ENCODE data around the gene NLGN1.

Gene NLGN1

DNA sequence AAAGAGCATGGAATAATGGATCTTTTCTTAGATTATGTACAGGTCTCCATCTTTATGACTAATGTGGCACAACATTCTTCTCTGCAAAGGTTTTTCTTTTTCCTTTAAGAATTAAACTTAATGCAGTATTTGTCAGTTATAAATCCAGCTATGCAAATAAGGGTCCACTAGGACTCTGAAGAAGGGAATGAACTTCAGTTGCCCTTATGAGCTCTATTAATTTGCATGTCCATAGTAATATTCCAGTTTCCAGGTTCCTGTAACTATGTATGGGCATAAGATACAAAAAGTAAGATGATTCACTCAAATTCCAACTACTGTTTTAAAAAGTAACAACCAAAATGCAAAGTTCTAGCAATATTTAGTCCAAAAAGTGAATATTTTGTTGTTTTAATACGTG is 337.4 kb downstream of the NLGN1 start:
- peaks cover 8% of the 10 kb centered on the region for H3K4me1 ChIP-seq (ENCODE audit: control insufficient read depth, insufficient read depth, low read length)
- H3K4me3 ChIP-seq (ENCODE audit: low read depth, low read length) = no peak overlapping the region
- no peaks in the 10 kb centered on the region for H3K9me3 ChIP-seq (ENCODE audit: control insufficient read depth, insufficient read depth, low read length)
- no peak overlapping the region for H3K9ac ChIP-seq (ENCODE audit: low read depth, low read length)
- no peaks in the 10 kb centered on the region for H3K27me3 ChIP-seq (ENCODE audit: control insufficient read depth, insufficient read depth, low read length)
- H3K36me3 ChIP-seq (ENCODE audit: control insufficient read depth, insufficient read depth, low read length) = no peaks in the 10 kb centered on the region

DNA sequence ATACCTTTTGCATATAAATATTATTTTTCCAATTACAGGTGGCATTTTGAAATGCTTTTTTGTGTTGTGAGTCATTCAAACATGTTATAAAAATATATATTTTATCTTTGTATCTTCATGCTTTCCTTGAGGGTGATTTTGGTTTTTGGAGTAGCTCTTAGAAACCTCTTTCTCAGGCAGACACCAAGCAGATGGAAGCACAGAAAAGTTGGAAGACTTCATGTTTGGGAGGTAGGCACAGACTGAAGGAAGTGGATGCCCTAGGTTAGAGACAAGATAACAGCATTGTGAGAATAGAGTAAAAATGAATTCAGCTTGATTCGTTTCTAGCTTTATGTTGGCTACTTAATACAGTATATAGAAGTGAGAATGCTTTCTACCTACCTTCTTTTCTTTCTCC is 338.3 kb downstream of the NLGN1 start:
- H3K9ac ChIP-seq (ENCODE audit: low read depth, low read length) = no peak overlapping the region
- no peaks in the 10 kb centered on the region for H3K36me3 ChIP-seq (ENCODE audit: control insufficient read depth, insufficient read depth, low read length)
- no peak overlapping the region for H3K4me3 ChIP-seq (ENCODE audit: low read depth, low read length)
- H3K4me1 ChIP-seq (ENCODE audit: control insufficient read depth, insufficient read depth, low read length) = peaks cover 8% of the 10 kb centered on the region
- H3K9me3 ChIP-seq (ENCODE audit: control insufficient read depth, insufficient read depth, low read length) = no peaks in the 10 kb centered on the region
- H3K27me3 ChIP-seq (ENCODE audit: control insufficient read depth, insufficient read depth, low read length) = no peaks in the 10 kb centered on the region

DNA sequence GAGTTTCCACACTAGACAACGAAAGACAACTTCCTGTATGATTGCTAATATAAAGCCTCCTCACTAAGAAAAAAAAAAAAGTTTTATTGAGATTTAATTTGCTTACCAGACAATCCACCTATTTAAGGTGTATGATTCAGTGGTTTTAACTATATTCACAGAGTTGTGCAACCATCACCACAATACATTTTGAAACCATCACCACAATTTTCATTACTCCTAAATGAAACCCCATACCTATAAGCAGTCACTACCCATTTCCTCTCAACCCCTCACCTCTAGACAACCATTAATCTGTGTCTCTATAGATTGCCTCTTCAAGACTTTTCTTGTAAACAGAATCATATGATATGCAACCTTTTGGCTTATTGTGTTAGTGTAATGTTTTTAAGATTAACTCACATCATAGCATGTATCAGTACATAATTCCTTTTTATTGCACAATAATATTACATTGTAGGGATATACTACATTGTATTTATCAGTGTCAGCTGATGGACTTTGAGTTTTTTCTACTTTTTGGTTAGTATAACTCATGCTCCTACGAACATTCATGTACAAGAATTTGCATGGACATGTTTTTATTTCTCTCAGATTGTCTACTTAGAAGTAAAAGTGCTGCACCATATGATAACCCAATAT is 339.7 kb downstream of the NLGN1 start:
- peaks cover 8% of the 10 kb centered on the region for H3K4me1 ChIP-seq (ENCODE audit: control insufficient read depth, insufficient read depth, low read length)
- H3K4me3 ChIP-seq (ENCODE audit: low read depth, low read length) = no peak overlapping the region
- no peaks in the 10 kb centered on the region for H3K36me3 ChIP-seq (ENCODE audit: control insufficient read depth, insufficient read depth, low read length)
- no peaks in the 10 kb centered on the region for H3K9me3 ChIP-seq (ENCODE audit: control insufficient read depth, insufficient read depth, low read length)
- no peak overlapping the region for H3K9ac ChIP-seq (ENCODE audit: low read depth, low read length)
- no peaks in the 10 kb centered on the region for H3K27me3 ChIP-seq (ENCODE audit: control insufficient read depth, insufficient read depth, low read length)

DNA sequence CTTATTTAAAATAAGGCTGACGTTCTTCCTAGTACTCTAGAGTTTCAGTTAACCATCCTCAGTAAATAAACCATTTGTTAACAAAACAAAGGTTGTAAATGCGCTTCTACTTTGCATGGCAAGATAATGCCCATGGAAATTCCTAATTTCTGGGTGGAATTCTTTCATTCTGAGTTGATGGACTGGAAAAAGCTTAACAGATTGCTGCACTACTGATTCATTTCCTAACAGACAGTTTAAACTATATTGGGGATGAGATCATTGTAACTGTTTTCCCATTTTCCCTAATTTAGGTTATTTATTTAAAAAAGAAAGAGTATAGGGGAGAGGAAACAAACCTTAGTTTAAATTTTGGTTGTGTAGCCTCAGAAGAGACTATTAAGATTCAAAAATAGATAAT is 342.2 kb downstream of the NLGN1 start:
- Histone ChIP-seq H3K4me1 (ENCODE audit: control insufficient read depth, insufficient read depth, low read length) (peaks cover 8% of the 10 kb centered on the region), H3K36me3 (ENCODE audit: control insufficient read depth, insufficient read depth, low read length) (no peaks in the 10 kb centered on the region), H3K9ac (ENCODE audit: low read depth, low read length) (no peak overlapping the region), H3K4me3 (ENCODE audit: low read depth, low read length) (no peak overlapping the region), H3K27me3 (ENCODE audit: control insufficient read depth, insufficient read depth, low read length) (no peaks in the 10 kb centered on the region), H3K9me3 (ENCODE audit: control insufficient read depth, insufficient read depth, low read length) (no peaks in the 10 kb centered on the region)

DNA sequence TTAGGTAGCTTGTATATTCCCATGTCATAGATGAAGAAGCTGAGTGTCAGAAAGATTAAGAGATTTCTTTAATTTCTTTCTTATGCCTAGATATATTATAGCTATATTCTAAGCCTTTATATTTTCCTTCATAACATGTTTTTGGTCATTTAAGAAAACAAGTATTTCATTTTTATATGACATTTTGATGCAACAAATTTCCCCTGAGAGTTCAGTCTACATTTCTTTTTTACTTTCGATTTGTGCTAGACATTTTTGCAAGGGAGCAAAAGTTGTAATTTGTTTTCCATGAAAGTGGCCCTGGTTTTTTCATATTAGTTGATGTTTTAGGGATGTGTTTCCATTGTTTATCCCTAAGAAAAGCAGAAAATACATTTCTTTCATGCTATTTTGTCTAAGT is 344.9 kb downstream of the NLGN1 start:
- Histone ChIP-seq H3K4me1 (ENCODE audit: control insufficient read depth, insufficient read depth, low read length) (peaks cover 8% of the 10 kb centered on the region), H3K4me3 (ENCODE audit: low read depth, low read length) (no peak overlapping the region), H3K9me3 (ENCODE audit: control insufficient read depth, insufficient read depth, low read length) (no peaks in the 10 kb centered on the region), H3K36me3 (ENCODE audit: control insufficient read depth, insufficient read depth, low read length) (no peaks in the 10 kb centered on the region), H3K27me3 (ENCODE audit: control insufficient read depth, insufficient read depth, low read length) (no peaks in the 10 kb centered on the region), H3K9ac (ENCODE audit: low read depth, low read length) (no peak overlapping the region)

DNA sequence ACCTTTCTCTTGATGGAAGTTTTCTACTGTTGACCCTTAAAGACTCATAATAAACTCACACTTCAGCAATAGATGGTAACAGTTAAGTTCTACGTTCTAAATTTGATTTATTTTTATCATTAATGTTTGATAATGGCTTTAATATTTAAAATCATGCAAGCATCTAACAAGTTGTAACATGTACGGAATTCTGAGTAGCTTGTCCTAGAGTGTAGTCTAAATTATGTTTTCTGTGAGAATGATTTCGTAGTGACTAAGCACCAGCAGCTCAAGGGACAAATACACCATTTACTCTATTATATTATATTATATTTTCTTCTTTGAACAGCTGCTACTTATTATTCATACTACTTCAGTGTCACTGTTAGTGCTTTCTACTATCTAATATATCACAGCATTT is 345.6 kb downstream of the NLGN1 start:
- Histone ChIP-seq H3K9me3 (ENCODE audit: control insufficient read depth, insufficient read depth, low read length) (no peaks in the 10 kb centered on the region), H3K9ac (ENCODE audit: low read depth, low read length) (no peak overlapping the region), H3K4me1 (ENCODE audit: control insufficient read depth, insufficient read depth, low read length) (peaks cover 8% of the 10 kb centered on the region), H3K4me3 (ENCODE audit: low read depth, low read length) (no peak overlapping the region), H3K27me3 (ENCODE audit: control insufficient read depth, insufficient read depth, low read length) (no peaks in the 10 kb centered on the region), H3K36me3 (ENCODE audit: control insufficient read depth, insufficient read depth, low read length) (no peaks in the 10 kb centered on the region)

DNA sequence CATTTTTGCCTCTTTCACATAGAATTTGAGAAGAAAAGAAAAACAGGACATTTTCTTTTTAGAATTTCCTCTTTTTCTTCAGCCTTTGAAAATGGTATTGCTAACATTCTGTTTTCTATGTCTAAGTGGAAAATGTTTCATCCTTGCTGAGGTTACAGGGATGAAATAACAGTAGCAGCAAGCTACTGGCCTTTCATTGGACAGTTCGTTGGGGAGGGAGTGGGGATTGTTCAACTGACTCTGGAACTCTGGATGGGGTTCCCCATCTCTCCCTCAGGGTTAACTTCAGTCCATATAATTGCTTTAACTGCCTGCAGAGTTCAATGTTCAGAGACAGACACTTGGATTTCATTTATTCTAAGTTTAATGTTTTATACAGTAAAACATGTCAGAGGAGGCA is 346.0 kb downstream of the NLGN1 start:
- Histone ChIP-seq H3K36me3 (ENCODE audit: control insufficient read depth, insufficient read depth, low read length) (no peaks in the 10 kb centered on the region), H3K9ac (ENCODE audit: low read depth, low read length) (no peak overlapping the region), H3K27me3 (ENCODE audit: control insufficient read depth, insufficient read depth, low read length) (no peaks in the 10 kb centered on the region), H3K9me3 (ENCODE audit: control insufficient read depth, insufficient read depth, low read length) (no peaks in the 10 kb centered on the region), H3K4me3 (ENCODE audit: low read depth, low read length) (no peak overlapping the region), H3K4me1 (ENCODE audit: control insufficient read depth, insufficient read depth, low read length) (peaks cover 8% of the 10 kb centered on the region)

DNA sequence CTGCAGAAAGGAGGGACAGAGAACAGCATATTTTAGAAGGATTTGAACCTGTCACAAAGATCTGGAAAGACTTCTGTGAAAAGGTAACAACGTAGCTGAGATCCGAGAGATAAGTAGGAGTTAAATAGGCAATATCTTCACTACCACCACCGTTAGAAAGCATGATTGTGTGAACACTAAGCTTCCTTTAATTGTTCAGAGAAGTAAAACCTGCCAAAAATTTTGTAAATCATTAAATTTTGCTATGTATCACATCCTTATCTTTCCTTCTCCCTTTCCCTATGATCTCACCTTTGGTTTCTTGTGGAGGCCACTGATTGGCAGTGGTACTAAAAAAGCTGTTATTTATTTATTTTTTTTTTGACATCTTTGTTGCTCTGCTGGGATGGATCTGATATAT is 346.9 kb downstream of the NLGN1 start:
- Histone ChIP-seq H3K9ac (ENCODE audit: low read depth, low read length) (no peak overlapping the region), H3K9me3 (ENCODE audit: control insufficient read depth, insufficient read depth, low read length) (no peaks in the 10 kb centered on the region), H3K4me3 (ENCODE audit: low read depth, low read length) (no peak overlapping the region), H3K27me3 (ENCODE audit: control insufficient read depth, insufficient read depth, low read length) (no peaks in the 10 kb centered on the region), H3K4me1 (ENCODE audit: control insufficient read depth, insufficient read depth, low read length) (peaks cover 3% of the 10 kb centered on the region), H3K36me3 (ENCODE audit: control insufficient read depth, insufficient read depth, low read length) (no peaks in the 10 kb centered on the region)

DNA sequence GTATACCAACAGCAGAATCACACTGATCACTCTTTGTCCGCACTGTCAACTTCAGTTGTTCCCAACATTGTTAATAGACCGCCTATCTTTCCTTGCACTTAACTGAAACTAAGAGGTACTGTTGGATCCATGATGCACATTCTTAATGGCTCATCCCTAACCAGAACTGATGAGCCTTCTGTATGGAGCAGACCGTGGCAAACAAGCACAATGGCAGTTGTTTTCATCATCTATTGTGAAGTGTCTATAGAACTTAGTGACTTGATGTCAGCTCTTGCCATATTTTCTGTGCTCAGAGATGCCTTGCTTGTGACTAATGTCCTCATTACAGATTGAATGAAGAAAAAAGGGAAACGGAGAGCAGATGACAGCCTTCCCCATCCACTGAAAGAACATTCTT is 347.4 kb downstream of the NLGN1 start:
- Histone ChIP-seq H3K27me3 (ENCODE audit: control insufficient read depth, insufficient read depth, low read length) (no peaks in the 10 kb centered on the region), H3K36me3 (ENCODE audit: control insufficient read depth, insufficient read depth, low read length) (no peaks in the 10 kb centered on the region), H3K9ac (ENCODE audit: low read depth, low read length) (no peak overlapping the region), H3K4me1 (ENCODE audit: control insufficient read depth, insufficient read depth, low read length) (no peaks in the 10 kb centered on the region), H3K9me3 (ENCODE audit: control insufficient read depth, insufficient read depth, low read length) (no peaks in the 10 kb centered on the region), H3K4me3 (ENCODE audit: low read depth, low read length) (no peak overlapping the region)

DNA sequence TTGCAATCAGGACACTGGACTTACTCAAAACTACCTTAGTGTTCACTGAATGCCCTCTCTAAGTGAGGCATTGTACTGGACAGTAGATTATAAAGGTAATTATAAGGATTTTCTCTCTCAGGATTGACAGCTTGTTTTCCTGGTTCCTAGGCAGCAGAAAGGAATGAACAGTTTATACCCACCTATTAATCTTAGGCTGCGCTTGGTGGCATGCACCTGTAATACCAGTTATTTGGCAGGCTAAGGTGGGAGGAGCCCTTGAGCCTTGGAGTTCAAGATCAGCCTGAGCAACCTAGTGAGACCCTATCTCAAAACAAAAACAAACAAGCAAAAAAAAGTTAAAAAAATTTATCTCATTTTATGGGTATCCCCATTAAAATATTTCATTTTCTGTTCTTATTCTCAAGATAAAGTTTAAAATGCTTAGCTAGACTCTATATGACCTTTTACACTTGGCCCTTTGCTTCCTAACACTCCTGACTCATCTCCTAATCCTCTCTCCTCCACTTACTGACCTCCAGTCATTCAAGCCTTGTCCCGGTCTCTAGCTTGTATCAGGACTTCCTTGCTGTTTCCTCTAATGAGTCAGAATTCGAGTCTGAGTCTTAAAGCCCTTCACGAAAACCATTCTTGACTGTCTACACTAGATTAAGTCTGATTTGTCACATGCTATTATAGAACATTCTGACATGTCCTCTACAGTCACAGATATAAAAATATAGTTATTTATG is 348.6 kb downstream of the NLGN1 start:
- no peaks in the 10 kb centered on the region for H3K4me1 ChIP-seq (ENCODE audit: control insufficient read depth, insufficient read depth, low read length)
- no peak overlapping the region for H3K9ac ChIP-seq (ENCODE audit: low read depth, low read length)
- H3K27me3 ChIP-seq (ENCODE audit: control insufficient read depth, insufficient read depth, low read length) = no peaks in the 10 kb centered on the region
- no peaks in the 10 kb centered on the region for H3K9me3 ChIP-seq (ENCODE audit: control insufficient read depth, insufficient read depth, low read length)
- H3K36me3 ChIP-seq (ENCODE audit: control insufficient read depth, insufficient read depth, low read length) = no peaks in the 10 kb centered on the region
- H3K4me3 ChIP-seq (ENCODE audit: low read depth, low read length) = no peak overlapping the region

DNA sequence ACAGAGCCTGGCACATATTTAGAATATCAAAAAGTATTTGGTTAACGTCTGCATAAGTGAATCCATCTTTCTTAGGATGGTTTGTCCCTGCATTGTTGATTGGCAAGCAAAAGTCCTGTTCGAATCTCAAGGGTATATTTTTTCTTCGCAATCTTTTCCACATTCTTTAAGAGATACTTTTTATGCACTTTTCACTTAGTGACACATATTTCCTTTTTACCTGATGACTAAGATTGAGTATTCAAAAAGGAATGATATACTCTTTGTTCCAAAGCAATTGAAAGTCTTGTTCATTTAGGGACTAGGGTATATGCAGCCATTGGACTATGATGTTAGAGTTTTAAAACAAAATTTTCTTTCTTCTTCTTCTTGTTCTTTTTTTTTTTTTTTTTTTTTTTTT is 349.9 kb downstream of the NLGN1 start:
- Histone ChIP-seq H3K27me3 (ENCODE audit: control insufficient read depth, insufficient read depth, low read length) (no peaks in the 10 kb centered on the region), H3K4me1 (ENCODE audit: control insufficient read depth, insufficient read depth, low read length) (no peaks in the 10 kb centered on the region), H3K36me3 (ENCODE audit: control insufficient read depth, insufficient read depth, low read length) (no peaks in the 10 kb centered on the region), H3K9me3 (ENCODE audit: control insufficient read depth, insufficient read depth, low read length) (no peaks in the 10 kb centered on the region), H3K9ac (ENCODE audit: low read depth, low read length) (no peak overlapping the region), H3K4me3 (ENCODE audit: low read depth, low read length) (no peak overlapping the region)

DNA sequence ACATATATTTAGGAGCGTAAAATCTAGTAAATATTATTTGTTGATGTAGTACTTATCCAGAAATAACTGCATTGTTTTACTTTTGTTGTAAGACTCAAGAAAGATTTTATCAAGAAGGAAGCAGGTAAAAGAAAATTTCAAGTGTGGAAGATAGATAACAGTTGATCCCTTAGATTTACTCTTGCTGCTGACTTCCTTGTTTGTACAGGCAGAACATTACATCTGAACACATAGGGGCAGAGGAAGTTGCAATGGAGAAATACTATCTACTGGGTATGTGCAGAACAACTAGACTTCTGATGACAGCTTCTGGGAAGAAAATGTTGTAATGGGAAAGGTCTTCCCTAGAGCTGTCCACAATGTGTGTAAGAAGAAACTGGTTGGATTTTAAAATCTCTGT is 350.6 kb downstream of the NLGN1 start:
- Histone ChIP-seq H3K4me1 (ENCODE audit: control insufficient read depth, insufficient read depth, low read length) (no peaks in the 10 kb centered on the region), H3K36me3 (ENCODE audit: control insufficient read depth, insufficient read depth, low read length) (no peaks in the 10 kb centered on the region), H3K4me3 (ENCODE audit: low read depth, low read length) (no peak overlapping the region), H3K9ac (ENCODE audit: low read depth, low read length) (no peak overlapping the region), H3K27me3 (ENCODE audit: control insufficient read depth, insufficient read depth, low read length) (no peaks in the 10 kb centered on the region), H3K9me3 (ENCODE audit: control insufficient read depth, insufficient read depth, low read length) (no peaks in the 10 kb centered on the region)

Data from iPS-15b (cell line).